Measurements from ENCODE around the gene SDCCAG8. TPM values are rescaled to one million over a fixed set of nuclear protein-coding genes. Genes with fewer than 3 reads are reported as not detected.

The SDCCAG8 gene
- total RNA-seq, 1 donor, result 41.0 TPM

DNA sequence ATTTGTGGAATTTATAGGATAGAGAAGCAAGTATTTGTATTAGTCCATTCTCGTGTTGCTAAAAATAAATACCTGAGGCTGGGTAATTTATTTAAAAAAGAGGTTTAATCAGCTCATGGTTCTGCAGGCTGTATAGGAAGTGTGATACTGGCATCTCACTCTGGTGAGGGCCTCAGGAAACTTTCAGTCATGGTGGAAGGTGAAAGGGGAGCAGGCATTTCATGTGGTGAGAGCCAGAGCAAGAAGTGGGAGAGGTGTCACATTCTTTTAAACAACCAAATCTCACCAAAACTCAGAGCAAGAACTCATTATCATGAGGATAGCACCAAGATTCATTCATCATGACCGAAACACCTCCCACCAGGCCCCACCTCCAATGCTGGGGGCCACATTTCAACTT is 18.1 kb downstream of the SDCCAG8 start:
- no peak for TF ChIP-seq CTCF (IDR thresholded peaks at IDR 0.05; ENCODE audit: insufficient read depth, low read depth, low read length)
- no peak overlapping the region for H3K4me3 ChIP-seq (ENCODE audit: low read depth, low read length)

GRCh38 chr1:243275316-243275715 is 19.5 kb downstream of the SDCCAG8 start:
- no peak for DNase-seq (ENCODE audit: low read depth)
- no peak for TF ChIP-seq CTCF (IDR thresholded peaks at IDR 0.05; ENCODE audit: insufficient read depth, low read depth, low read length)
- no peak overlapping the region for H3K4me3 ChIP-seq (ENCODE audit: low read depth, low read length)

More for the DNA sequence above, 18.1 kb downstream of the SDCCAG8 start:
- DNase-seq (ENCODE audit: low read depth), result no peak

- TF ChIP-seq CTCF (IDR thresholded peaks at IDR 0.05; ENCODE audit: insufficient read depth, low read depth, low read length), result no peak
- DNase-seq (ENCODE audit: low read depth), result no peak
Observed at GRCh38 chr1:243280571-243281129, 24.8 kb downstream of the SDCCAG8 start.

DNA sequence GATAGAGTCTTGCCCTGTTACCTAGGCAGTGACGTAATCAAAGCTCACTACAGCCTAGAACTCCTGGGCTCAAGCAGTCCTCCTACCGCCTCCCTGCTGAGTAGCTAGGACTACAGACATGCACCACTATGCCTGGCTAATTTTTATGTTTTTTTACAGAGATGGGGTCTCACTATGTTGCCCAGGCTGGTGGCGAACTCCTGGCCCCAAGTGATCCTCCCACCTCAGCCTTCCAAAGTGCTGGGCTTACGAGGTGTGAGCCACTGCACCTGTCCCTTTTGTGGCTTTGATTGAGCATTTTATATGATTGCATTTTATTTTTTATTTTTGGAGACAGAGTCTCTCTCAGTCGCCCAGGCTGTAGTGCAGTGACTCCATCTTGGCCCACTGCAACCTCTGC is 25.8 kb downstream of the SDCCAG8 start:
- H3K4me3 ChIP-seq (ENCODE audit: low read depth, low read length), result no peak overlapping the region
- DNase-seq (ENCODE audit: low read depth), result no peak
- TF ChIP-seq CTCF (IDR thresholded peaks at IDR 0.05; ENCODE audit: insufficient read depth, low read depth, low read length), result no peak

More at GRCh38 chr1:243280571-243281129, 24.8 kb downstream of the SDCCAG8 start:
- no peak overlapping the region for H3K4me3 ChIP-seq (ENCODE audit: low read depth, low read length)

DNA sequence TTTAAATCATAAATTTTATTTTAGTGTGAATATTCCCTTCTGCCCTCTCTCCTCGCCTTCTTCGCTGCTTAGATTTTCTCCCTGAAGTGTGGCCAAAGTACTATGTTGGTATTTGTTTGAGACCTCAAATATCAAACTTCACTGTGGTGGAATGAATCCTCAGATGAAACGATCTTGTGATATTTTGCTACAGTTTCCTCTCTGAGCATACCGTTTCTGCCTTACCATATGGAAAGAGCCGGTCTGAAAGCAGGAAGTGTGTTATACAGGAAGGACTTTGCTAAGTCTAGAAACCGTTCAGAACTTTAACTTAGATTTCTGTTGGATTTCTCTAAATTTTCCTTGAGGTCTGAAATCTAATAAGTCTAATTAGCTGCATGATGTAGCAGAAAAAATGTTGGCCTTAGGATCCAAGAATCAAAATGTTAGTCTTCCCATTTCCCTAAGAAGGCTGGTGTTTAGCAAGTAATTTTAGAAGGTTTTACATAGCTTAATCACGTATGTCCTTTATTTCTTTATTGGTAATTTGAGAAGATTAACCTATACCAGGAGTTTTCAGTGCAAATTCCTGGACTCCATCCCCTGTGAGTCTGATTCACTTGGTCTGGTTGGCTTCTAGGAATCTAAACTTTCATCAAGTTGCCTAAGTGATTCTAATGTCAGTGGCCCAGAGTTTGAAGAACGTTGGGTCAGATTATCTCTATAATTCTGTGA is 30.7 kb downstream of the SDCCAG8 start:
- H3K4me3 ChIP-seq (ENCODE audit: low read depth, low read length), result no peak overlapping the region
- TF ChIP-seq CTCF (IDR thresholded peaks at IDR 0.05; ENCODE audit: insufficient read depth, low read depth, low read length), result no peak
- no peak for DNase-seq (ENCODE audit: low read depth)

- TF ChIP-seq CTCF (IDR thresholded peaks at IDR 0.05; ENCODE audit: insufficient read depth, low read depth, low read length), result no peak
- DNase-seq (ENCODE audit: low read depth), result peak; percentile 42
- no peak overlapping the region for H3K4me3 ChIP-seq (ENCODE audit: low read depth, low read length)
Observed at GRCh38 chr1:243287123-243287460, 31.3 kb downstream of the SDCCAG8 start.
